Immature natural killer cell (primary cell): ENCODE measurements around the gene PCDHA2. TPM values are rescaled to one million over a fixed set of nuclear protein-coding genes. Genes with fewer than 3 reads are reported as not detected.
"Not testable (repeated sequence)": the region's sequence is repeated elsewhere in the genome, so short reads cannot be mapped to it uniquely, and the experiment has no call there.

Experiments
- DNase-seq, 3 donors: peaks; one replicate each; pipeline ENCODE4 v3.0.0; 2022; ENCODE audit warnings: mixed read lengths in 1 of 3
- H3K27ac Mint-ChIP-seq, 6 donors: one replicate each; pipeline ENCODE4 v1.8.0; 2020; ENCODE audit warnings: mixed read lengths in 6 of 6, mild to moderate bottlenecking in 5 of 6, inconsistent platforms in 4 of 6, moderate library complexity in 3 of 6
- H3K27me3 Mint-ChIP-seq, 3 donors: one replicate each; pipeline ENCODE4 v1.8.0; 2020 to 2021; ENCODE audit warnings: low read depth in 3 of 3, mild to moderate bottlenecking in 3 of 3, mixed read lengths in 3 of 3, moderate library complexity in 3 of 3, inconsistent platforms in 1 of 3
- H3K36me3 Mint-ChIP-seq, 3 donors: one replicate each; pipeline ENCODE4 v1.8.0; 2020; ENCODE audit warnings: mixed read lengths in 3 of 3, inconsistent platforms in 2 of 3, mild to moderate bottlenecking in 2 of 3
- H3K4me1 Mint-ChIP-seq, 2 donors: one replicate each; pipeline ENCODE4 v1.8.0; 2020; ENCODE audit warnings: inconsistent platforms in 2 of 2, mild to moderate bottlenecking in 2 of 2, mixed read lengths in 2 of 2, moderate library complexity in 1 of 2
- H3K4me3 Mint-ChIP-seq, 5 donors: one replicate each; pipeline ENCODE4 v1.8.0; 2020; ENCODE audit warnings: mild to moderate bottlenecking in 5 of 5, mixed read lengths in 5 of 5, inconsistent platforms in 3 of 5, moderate library complexity in 3 of 5
- H3K9me3 Mint-ChIP-seq, 6 donors: one replicate each; pipeline ENCODE4 v1.8.0; 2020; ENCODE audit warnings: mild to moderate bottlenecking in 6 of 6, mixed read lengths in 6 of 6, inconsistent platforms in 4 of 6, moderate library complexity in 3 of 6
- polyA plus RNA-seq, 3 donors: library from polyadenylated mRNA; unstranded; fragments of 300-500 nt; fragmentation: Illumina TruSeq; gene quantifications; one replicate each; pipeline ENCODE4 v1.2.3, GENCODE V29; 2021

Gene PCDHA2
- not detected for polyA plus RNA-seq

DNA sequence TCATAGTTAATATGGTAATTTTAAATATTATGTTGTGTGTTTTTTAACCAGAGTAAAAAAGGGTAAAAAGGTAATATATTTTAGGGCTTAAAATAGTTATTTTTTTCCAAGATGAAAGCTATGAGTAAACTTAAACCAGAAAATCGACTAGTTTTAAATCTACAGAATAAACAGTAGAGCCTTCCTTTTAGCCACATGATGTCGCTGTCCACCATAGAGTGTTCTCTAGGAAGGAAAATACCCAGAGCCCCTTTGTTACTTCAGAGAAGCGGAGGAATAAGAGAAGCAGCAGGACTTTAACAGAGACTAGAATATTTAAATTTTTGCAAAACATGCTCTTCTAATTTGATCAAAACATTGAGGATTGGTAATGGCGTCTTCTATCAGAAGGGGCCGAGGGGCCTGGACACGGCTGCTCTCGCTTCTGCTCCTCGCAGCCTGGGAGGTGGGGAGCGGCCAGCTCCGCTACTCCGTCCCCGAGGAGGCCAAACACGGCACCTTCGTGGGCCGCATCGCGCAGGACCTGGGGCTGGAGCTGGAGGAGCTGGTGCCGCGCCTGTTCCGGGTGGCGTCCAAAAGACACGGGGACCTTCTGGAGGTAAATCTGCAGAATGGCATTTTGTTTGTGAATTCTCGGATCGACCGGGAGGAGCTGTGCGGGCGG, at the start of gene PCDHA2:
PCDHA2 (plus strand) TSS at position 258 of the 664 bp plus-strand sequence.
- H3K4me1 Mint-ChIP-seq = no peaks in the 10 kb centered on the region

DNA sequence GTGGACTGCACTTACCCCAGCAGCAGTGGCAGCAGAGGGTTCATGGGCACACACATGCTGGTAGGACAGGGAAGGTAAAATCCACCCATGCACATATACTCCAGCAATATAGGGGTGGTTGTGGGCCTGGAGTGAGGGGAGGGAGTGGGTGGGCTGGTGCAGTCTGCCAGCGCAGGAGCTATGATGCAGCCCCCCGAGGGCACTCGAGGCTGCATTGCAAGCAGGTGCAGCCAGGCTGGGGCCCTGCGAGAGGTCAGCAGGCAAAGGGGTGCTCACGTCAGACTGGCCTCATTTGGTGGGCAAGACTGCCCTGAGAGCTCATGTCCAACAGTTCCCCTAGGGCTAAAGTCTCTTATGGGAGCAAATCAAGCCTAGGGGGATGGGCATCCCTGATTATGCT, 41.1 kb upstream of the PCDHA2 start:
- Mint-ChIP-seq H3K36me3 (peaks cover 0 to 3% (median 0%) of the 10 kb centered on the region in 3 donors), H3K4me3 (no peak overlapping the region), H3K27me3 (peaks cover 2 to 9% (median 5%) of the 10 kb centered on the region in 3 donors), H3K27ac (no peak overlapping the region), H3K4me1 (no peaks in the 10 kb centered on the region), H3K9me3 (peaks cover 35 to 83% (median 53%) of the 10 kb centered on the region in 6 donors)
- no peak for DNase-seq

More for the DNA sequence above, at the start of gene PCDHA2:
- DNase-seq = no peak
- Mint-ChIP-seq H3K36me3 (peaks cover 3 to 22% (median 4%) of the 10 kb centered on the region in 3 donors), H3K4me3 (peak within 1 kb of the TSS in 1 of 5 donors; percentile 25), H3K9me3 (peaks cover 12 to 66% (median 37%) of the 10 kb centered on the region in 6 donors), H3K27ac (no peak within 1 kb of the TSS), H3K27me3 (peaks cover 9 to 22% (median 9%) of the 10 kb centered on the region in 3 donors)

DNA sequence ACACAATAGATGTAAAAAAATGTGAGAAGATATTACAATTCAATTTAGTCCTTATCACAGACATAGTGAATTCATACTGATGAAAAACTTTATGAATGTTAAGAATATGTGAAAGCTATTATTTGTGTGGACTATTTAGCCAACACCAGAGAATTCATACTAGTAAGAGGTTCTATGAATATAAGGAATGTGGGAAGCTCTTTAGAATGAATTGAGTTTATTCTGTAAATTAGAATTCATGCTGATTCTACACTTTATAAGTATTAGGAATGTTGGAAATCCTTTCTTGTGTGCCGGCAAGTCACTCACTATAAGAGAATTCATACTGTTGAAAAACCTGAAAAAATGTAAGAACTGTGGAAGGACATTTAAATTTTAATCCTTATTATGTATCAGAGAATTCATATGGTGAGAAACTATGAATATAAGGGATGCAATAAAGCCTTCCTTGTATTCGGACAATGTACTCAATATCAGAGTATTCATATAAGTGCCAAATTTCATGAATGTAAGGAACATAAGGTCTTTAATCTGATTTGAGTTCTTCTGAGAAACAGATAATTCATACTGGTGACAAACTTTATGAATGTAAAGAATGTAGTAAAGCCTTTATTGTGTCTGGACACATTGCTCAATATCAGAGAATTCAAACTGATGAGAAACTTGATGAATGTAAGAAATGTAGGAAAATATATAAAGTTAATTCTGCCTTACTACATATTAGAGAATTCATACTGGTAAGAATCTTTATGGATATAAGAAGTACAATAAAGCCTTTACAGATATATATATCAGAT, 30.3 kb upstream of the PCDHA2 start:
- Mint-ChIP-seq H3K4me3 (no peak overlapping the region), H3K9me3 (peaks cover 29 to 93% (median 84%) of the 10 kb centered on the region in 6 donors), H3K27me3 (peaks cover 0 to 7% (median 1%) of the 10 kb centered on the region in 3 donors), H3K36me3 (peaks cover 7 to 16% (median 15%) of the 10 kb centered on the region in 3 donors), H3K27ac (no peak overlapping the region), H3K4me1 (no peaks in the 10 kb centered on the region)
- no peak for DNase-seq

DNA sequence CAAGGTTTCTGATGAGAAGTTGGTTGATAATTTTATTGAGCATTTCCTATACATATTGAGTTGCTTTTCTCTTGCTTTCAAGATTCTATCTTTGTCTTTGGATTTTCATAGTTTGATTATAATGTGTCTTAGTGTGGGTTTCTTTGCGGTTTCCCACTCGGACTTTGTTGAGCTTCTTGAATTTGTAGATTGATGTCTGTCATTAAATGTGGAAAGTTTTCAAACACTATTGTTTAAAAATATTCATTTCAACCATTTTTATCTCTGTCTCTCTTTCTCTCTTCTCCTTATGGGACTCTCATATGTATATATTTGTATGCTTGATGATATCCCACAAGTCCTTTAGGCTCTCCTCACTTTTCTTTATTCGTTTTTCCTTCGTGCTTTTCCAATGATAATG, 27.2 kb upstream of the PCDHA2 start:
- Mint-ChIP-seq H3K27ac (no peak overlapping the region), H3K36me3 (peaks cover 7 to 16% (median 12%) of the 10 kb centered on the region in 3 donors), H3K9me3 (peaks cover 32 to 95% (median 82%) of the 10 kb centered on the region in 6 donors), H3K4me3 (no peak overlapping the region), H3K4me1 (no peaks in the 10 kb centered on the region), H3K27me3 (peaks cover 0 to 5% (median 3%) of the 10 kb centered on the region in 3 donors)
- DNase-seq = no peak

DNA sequence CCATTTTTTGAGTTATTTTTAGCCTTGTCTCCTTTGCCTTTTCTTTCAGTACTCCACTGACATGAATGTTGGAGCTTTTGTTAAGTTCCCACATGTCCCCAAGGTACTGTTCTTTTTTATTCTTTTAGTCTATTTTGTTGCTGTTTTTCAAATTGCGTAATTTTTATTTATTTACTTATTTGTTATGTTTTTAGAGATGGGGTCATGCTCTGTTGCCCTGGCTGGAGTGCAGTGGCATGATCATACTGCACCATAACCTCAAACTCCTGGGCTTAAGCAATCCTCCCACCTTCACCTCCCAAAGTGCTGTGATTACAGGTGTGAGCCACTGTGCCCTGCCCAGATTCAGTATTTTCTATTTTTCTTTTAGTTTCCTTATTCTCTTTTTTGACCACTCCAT, 14.1 kb upstream of the PCDHA2 start:
- Mint-ChIP-seq H3K4me1 (no peaks in the 10 kb centered on the region), H3K36me3 (peaks cover 0 to 18% (median 9%) of the 10 kb centered on the region in 3 donors), H3K27ac (no peak overlapping the region), H3K4me3 (peak overlapping the region in 1 of 5 donors; percentile 38), H3K27me3 (peaks cover 0 to 12% (median 0%) of the 10 kb centered on the region in 3 donors), H3K9me3 (peaks cover 21 to 85% (median 62%) of the 10 kb centered on the region in 6 donors)
- DNase-seq = no peak

DNA sequence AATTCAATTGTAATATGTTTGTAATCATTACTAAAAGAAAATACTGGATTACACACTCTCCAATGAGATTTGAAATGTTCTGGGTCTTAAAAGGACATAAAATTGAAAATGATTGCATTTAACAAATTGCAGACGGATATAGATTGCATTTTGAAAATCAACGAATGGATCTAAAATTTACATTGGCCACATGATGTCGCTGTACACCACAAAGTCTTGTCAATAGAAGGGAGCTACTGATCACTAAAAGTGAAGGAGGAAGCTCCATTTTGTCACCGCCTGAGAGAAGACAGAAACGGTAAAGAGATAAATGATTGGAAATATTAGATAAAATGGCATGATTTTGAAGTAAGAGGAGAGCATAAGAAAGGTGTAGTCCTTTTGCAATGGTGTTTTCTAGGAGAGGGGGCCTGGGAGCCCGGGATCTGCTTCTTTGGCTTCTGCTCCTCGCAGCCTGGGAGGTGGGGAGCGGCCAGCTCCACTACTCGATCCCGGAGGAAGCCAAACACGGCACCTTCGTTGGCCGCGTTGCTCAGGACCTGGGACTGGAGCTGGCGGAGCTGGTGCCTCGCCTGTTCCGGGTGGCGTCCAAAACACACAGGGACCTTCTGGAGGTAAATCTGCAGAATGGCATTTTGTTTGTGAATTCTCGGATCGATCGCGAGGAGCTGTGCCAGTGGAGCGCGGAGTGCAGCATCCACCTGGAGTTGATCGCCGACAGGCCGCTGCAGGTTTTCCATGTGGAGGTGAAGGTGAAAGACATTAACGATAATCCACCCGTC, 8.6 kb upstream of the PCDHA2 start, which contains the start of gene PCDHA1:
PCDHA1 (plus strand) TSS at position 236 of the 782 bp plus-strand sequence.
- Mint-ChIP-seq H3K9me3 (peaks cover 26 to 78% (median 39%) of the 10 kb centered on the region in 6 donors), H3K27me3 (peaks cover 13 to 33% (median 14%) of the 10 kb centered on the region in 3 donors)
- no peak for DNase-seq

DNA sequence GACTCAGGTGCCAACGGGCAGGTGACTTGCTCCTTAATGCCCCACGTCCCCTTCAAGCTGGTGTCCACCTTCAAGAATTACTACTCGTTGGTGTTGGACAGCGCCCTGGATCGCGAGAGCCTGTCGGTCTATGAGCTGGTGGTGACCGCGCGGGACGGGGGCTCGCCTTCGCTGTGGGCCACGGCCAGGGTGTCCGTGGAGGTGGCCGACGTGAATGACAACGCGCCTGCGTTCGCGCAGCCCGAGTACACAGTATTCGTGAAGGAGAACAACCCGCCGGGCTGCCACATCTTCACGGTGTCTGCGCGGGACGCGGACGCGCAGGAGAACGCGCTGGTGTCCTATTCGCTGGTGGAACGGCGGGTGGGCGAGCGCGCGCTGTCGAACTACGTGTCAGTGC, 7.2 kb upstream of the PCDHA2 start:
- Mint-ChIP-seq H3K27me3 (peaks cover 17 to 38% (median 18%) of the 10 kb centered on the region in 3 donors), H3K36me3 (peaks cover 0 to 13% (median 8%) of the 10 kb centered on the region in 3 donors), H3K9me3 (peaks cover 26 to 80% (median 39%) of the 10 kb centered on the region in 6 donors)
- not testable (repeated sequence) for DNase-seq, H3K4me1 Mint-ChIP-seq, H3K27ac Mint-ChIP-seq, H3K4me3 Mint-ChIP-seq

More for the DNA sequence above, 8.6 kb upstream of the PCDHA2 start, which contains the start of gene PCDHA1:
- Mint-ChIP-seq H3K4me3 (peak within 1 kb of the TSS in 1 of 5 donors; percentile 13), H3K4me1 (no peaks in the 10 kb centered on the region), H3K27ac (no peak within 1 kb of the TSS), H3K36me3 (peaks cover 0 to 17% (median 12%) of the 10 kb centered on the region in 3 donors)

DNA sequence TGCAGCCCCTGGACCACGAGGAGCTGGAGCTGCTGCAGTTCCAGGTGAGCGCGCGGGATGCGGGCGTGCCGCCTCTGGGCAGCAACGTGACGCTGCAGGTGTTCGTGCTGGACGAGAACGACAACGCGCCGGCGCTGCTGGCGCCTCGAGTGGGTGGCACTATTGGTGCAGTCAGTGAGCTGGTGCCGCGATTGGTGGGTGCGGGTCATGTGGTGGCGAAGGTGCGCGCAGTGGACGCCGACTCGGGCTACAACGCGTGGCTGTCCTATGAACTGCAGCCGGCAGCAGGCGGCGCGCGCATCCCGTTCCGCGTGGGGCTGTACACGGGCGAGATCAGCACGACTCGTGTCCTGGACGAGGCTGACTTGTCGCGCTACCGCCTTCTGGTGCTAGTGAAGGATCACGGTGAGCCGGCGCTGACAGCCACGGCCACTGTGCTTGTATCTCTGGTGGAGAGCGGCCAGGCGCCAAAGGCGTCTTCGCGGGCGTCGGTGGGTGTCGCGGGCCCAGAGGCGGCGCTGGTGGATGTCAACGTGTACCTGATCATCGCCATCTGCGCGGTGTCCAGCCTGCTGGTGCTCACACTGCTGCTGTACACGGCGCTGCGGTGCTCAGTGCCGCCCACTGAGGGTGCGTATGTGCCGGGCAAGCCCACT, 6.7 kb upstream of the PCDHA2 start:
- Mint-ChIP-seq H3K27me3 (peaks cover 17 to 36% (median 18%) of the 10 kb centered on the region in 3 donors), H3K9me3 (peaks cover 22 to 80% (median 40%) of the 10 kb centered on the region in 6 donors), H3K36me3 (peaks cover 0 to 13% (median 12%) of the 10 kb centered on the region in 3 donors)
- not testable (repeated sequence) for H3K4me1 Mint-ChIP-seq, H3K27ac Mint-ChIP-seq, H3K4me3 Mint-ChIP-seq, DNase-seq

DNA sequence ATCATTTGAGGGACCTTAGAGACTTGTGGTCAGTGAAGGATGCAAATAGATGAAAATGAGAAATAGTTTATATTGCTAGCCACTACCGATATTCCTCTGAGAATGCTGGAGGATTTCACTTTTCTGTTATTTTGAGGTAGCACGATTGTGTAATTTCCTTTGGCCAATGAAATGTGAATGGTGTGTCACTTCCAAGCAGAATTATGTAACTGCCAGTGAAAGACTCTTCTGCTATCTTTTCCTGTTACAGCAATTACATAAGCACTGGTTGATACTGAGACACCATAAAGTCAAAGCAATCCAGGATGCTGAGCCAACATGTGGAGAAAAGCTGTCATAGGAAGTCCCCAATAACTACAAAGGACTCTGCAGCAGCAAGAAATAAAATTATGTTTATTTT, 3.6 kb upstream of the PCDHA2 start:
- H3K4me1 Mint-ChIP-seq = no peaks in the 10 kb centered on the region
- peaks cover 21 to 80% (median 47%) of the 10 kb centered on the region in 6 donors for H3K9me3 Mint-ChIP-seq
- H3K36me3 Mint-ChIP-seq = peaks cover 0 to 26% (median 8%) of the 10 kb centered on the region in 3 donors
- H3K4me3 Mint-ChIP-seq = no peak overlapping the region
- no peak overlapping the region for H3K27ac Mint-ChIP-seq
- H3K27me3 Mint-ChIP-seq = peaks cover 14 to 37% (median 17%) of the 10 kb centered on the region in 3 donors
- no peak for DNase-seq

DNA sequence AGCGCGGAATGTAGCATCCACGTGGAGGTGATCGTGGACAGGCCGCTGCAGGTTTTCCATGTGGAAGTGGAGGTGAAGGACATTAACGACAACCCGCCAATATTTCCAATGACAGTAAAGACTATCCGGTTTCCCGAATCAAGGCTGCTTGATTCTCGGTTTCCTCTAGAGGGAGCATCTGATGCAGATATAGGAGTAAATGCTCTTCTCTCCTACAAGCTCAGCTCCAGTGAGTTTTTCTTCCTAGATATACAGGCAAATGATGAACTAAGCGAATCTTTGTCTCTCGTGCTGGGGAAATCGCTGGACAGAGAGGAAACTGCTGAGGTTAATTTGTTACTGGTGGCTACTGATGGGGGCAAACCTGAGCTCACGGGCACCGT, 598 bp downstream of the PCDHA2 start:
- H3K4me3 Mint-ChIP-seq = no peak overlapping the region
- H3K36me3 Mint-ChIP-seq = peaks cover 3 to 22% (median 3%) of the 10 kb centered on the region in 3 donors
- no peaks in the 10 kb centered on the region for H3K4me1 Mint-ChIP-seq
- peaks cover 7 to 21% (median 7%) of the 10 kb centered on the region in 3 donors for H3K27me3 Mint-ChIP-seq
- H3K9me3 Mint-ChIP-seq = peaks cover 12 to 68% (median 37%) of the 10 kb centered on the region in 6 donors
- H3K27ac Mint-ChIP-seq = no peak overlapping the region
- no peak for DNase-seq

DNA sequence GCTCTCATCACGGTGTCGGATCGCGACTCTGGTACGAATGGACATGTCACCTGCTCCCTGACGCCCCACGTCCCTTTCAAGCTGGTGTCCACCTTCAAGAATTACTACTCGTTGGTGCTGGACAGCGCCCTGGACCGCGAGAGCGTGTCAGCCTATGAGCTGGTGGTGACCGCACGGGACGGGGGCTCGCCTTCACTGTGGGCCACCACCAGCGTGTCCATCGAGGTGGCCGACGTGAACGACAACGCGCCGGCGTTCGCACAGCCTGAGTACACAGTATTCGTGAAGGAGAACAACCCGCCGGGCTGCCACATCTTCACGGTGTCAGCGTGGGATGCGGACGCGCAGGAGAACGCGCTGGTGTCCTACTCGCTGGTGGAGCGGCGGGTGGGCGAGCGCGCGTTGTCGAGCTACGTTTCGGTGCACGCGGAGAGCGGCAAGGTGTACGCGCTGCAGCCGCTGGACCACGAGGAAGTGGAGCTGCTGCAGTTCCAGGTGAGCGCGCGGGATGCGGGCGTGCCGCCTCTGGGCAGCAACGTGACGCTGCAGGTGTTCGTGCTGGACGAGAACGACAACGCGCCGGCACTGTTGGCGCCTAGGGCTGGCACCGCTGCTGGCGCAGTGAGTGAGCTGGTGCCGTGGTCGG, 1.5 kb downstream of the PCDHA2 start:
- not testable (repeated sequence) for H3K4me3 Mint-ChIP-seq, H3K27ac Mint-ChIP-seq, DNase-seq, H3K4me1 Mint-ChIP-seq
- Mint-ChIP-seq H3K9me3 (peaks cover 12 to 68% (median 41%) of the 10 kb centered on the region in 6 donors), H3K27me3 (peaks cover 5 to 23% (median 7%) of the 10 kb centered on the region in 3 donors), H3K36me3 (peaks cover 3 to 19% (median 3%) of the 10 kb centered on the region in 3 donors)

DNA sequence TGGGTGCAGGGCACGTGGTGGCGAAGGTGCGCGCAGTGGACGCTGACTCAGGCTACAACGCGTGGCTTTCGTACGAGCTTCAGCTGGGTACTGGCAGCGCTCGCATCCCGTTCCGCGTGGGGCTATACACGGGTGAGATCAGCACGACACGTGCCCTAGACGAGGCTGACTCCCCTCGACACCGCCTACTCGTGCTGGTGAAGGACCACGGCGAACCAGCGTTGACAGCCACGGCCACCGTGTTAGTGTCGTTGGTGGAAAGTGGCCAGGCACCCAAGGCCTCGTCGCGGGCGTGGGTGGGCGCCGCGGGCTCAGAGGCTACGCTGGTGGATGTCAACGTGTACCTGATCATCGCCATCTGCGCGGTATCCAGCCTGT, 2.1 kb downstream of the PCDHA2 start:
- H3K4me1 Mint-ChIP-seq = no peaks in the 10 kb centered on the region
- H3K4me3 Mint-ChIP-seq = no peak overlapping the region
- DNase-seq = no peak
- H3K36me3 Mint-ChIP-seq = peaks cover 3 to 18% (median 3%) of the 10 kb centered on the region in 3 donors
- peaks cover 12 to 63% (median 41%) of the 10 kb centered on the region in 6 donors for H3K9me3 Mint-ChIP-seq
- H3K27me3 Mint-ChIP-seq = peaks cover 2 to 23% (median 5%) of the 10 kb centered on the region in 3 donors
- no peak overlapping the region for H3K27ac Mint-ChIP-seq
